AG10803 (cell line): Measurements from ENCODE around the gene SMG6.
A peak's percentile ranks its signal among the peaks of the same experiment; 100 is the strongest.

Experiments used
- DNase-seq: peaks from one replicate; pipeline ENCODE4 v3.0.0; 2010; ENCODE audit warnings: low read depth
- H3K4me3 ChIP-seq: 2 replicates; pipeline ENCODE4 v1.5.1; 2011; ENCODE audit warnings: mild to moderate bottlenecking, low read length, control low read depth
- CTCF ChIP-seq: conservative IDR thresholded peaks from 2 replicates; pipeline ENCODE4 v1.5.1; 2011; ENCODE audit warnings: mild to moderate bottlenecking, low read length, control low read depth, inconsistent platforms

The SMG6 gene

GRCh38 chr17:2181206-2181896, 122.2 kb downstream of the SMG6 start:
- TF ChIP-seq CTCF: no peak
- peak; percentile 94 for DNase-seq
- H3K4me3 ChIP-seq: peak overlapping the region; percentile 26

- DNase-seq: no peak
- TF ChIP-seq CTCF: no peak
- H3K4me3 ChIP-seq: no peak overlapping the region
Measured at GRCh38 chr17:2180768-2181167, 122.8 kb downstream of the SMG6 start.

- TF ChIP-seq CTCF: no peak
- DNase-seq: peak; percentile 97
- H3K4me3 ChIP-seq: no peak overlapping the region
Measured at GRCh38 chr17:2179615-2180295, 123.8 kb downstream of the SMG6 start.

GRCh38 chr17:2178798-2179501, 124.6 kb downstream of the SMG6 start:
- H3K4me3 ChIP-seq: no peak overlapping the region
- DNase-seq: no peak
- TF ChIP-seq CTCF: no peak

- no peak for TF ChIP-seq CTCF
- H3K4me3 ChIP-seq: no peak overlapping the region
- DNase-seq: peak; percentile 27
Measured at GRCh38 chr17:2177235-2177811, 126.3 kb downstream of the SMG6 start.

GRCh38 chr17:2176499-2177169, 127.0 kb downstream of the SMG6 start:
- no peak for TF ChIP-seq CTCF

More at GRCh38 chr17:2176499-2177169, 127.0 kb downstream of the SMG6 start:
- no peak overlapping the region for H3K4me3 ChIP-seq
- DNase-seq: no peak
